ENCODE measurements around the gene CIAPIN1.
"Not testable (repeated sequence)": the region's sequence is repeated elsewhere in the genome, so short reads cannot be mapped to it uniquely, and the experiment has no call there.

The CIAPIN1 gene

GRCh38 chr16:57439947-57440346 lies 7.2 kb downstream of the CIAPIN1 start:
- not testable (repeated sequence) for FAIRE-seq

- FAIRE-seq = no peak
Observed at GRCh38 chr16:57435838-57436237, 11.3 kb downstream of the CIAPIN1 start.

- no peak for FAIRE-seq
Observed at GRCh38 chr16:57434003-57434402, 13.2 kb downstream of the CIAPIN1 start.

GRCh38 chr16:57432989-57433388 lies 14.2 kb downstream of the CIAPIN1 start:
- no peak for FAIRE-seq

GRCh38 chr16:57432505-57432904 lies 14.7 kb downstream of the CIAPIN1 start:
- no peak for FAIRE-seq

- FAIRE-seq = no peak
Observed at GRCh38 chr16:57430955-57431354, 16.2 kb downstream of the CIAPIN1 start.

- no peak for FAIRE-seq
Observed at GRCh38 chr16:57427824-57428223, 19.4 kb downstream of the CIAPIN1 start.

GRCh38 chr16:57427307-57427706 lies 19.9 kb downstream of the CIAPIN1 start:
- FAIRE-seq = no peak

GRCh38 chr16:57426356-57426755 lies 20.8 kb downstream of the CIAPIN1 start:
- FAIRE-seq = no peak

GRCh38 chr16:57424583-57424982 lies 22.6 kb downstream of the CIAPIN1 start:
- no peak for FAIRE-seq

- FAIRE-seq = no peak
Observed at GRCh38 chr16:57423152-57423551, 24.0 kb downstream of the CIAPIN1 start.

GRCh38 chr16:57422026-57422944 lies 24.9 kb downstream of the CIAPIN1 start:
- no peak for FAIRE-seq

GRCh38 chr16:57419506-57419905 lies 27.7 kb downstream of the CIAPIN1 start:
- no peak for FAIRE-seq

GRCh38 chr16:57416084-57416483 lies 31.1 kb downstream of the CIAPIN1 start:
- no peak for FAIRE-seq

GRCh38 chr16:57413733-57414132 lies 33.5 kb downstream of the CIAPIN1 start:
- no peak for FAIRE-seq

GRCh38 chr16:57413301-57413730 lies 33.9 kb downstream of the CIAPIN1 start:
- FAIRE-seq = no peak

GRCh38 chr16:57412584-57412983 lies 34.6 kb downstream of the CIAPIN1 start:
- no peak for FAIRE-seq

GRCh38 chr16:57411362-57411976 lies 35.7 kb downstream of the CIAPIN1 start:
- FAIRE-seq = no peak

- FAIRE-seq = no peak
Observed at GRCh38 chr16:57409870-57410587, 37.2 kb downstream of the CIAPIN1 start.

- FAIRE-seq = no peak
Observed at GRCh38 chr16:57409065-57409464, 38.1 kb downstream of the CIAPIN1 start.

GRCh38 chr16:57407521-57408353 lies 39.4 kb downstream of the CIAPIN1 start:
- no peak for FAIRE-seq

- no peak for FAIRE-seq
Observed at GRCh38 chr16:57406881-57407280, 40.3 kb downstream of the CIAPIN1 start.
